Right lobe of liver (tissue), 6 donors: ENCODE data around the gene ARSA. TPM values are rescaled to one million over a fixed set of nuclear protein-coding genes. Genes with fewer than 3 reads are reported as not detected.

Experiments
- ATAC-seq, 4 donors: fragments of 200-7000 bp; cut with Tn5 transposase; one replicate each; pipeline ENCODE4 v1.9.1; 2020; ENCODE audit warnings: mild to moderate bottlenecking in 4 of 4, moderate library complexity in 4 of 4
- DNase-seq, 3 donors: peaks; one replicate each; pipeline ENCODE4 v3.0.0-alpha.2; 2020
- H3K27ac ChIP-seq, 3 donors: fragments of 200-600 bp; one replicate each; pipeline ENCODE4 v1.8.0; 2022
- H3K27me3 ChIP-seq, 2 donors: fragments of 200-600 bp; one replicate each; pipeline ENCODE4 v1.8.0; 2022
- H3K36me3 ChIP-seq, 4 donors: fragments of 200-600 bp; sonication (generic) in 1 of 4; one replicate each; pipeline versions ENCODE4 v1.5.1 to v1.8.0; 2017 to 2022; ENCODE audit warnings: control low read depth in 1 of 4
- H3K4me1 ChIP-seq, 4 donors: fragments of 200-600 bp; sonication (generic) in 1 of 4; one replicate each; pipeline versions ENCODE4 v1.5.1 to v1.8.0; 2017 to 2022; ENCODE audit warnings: control low read depth in 1 of 4
- H3K4me3 ChIP-seq, 3 donors: fragments of 200-600 bp; one replicate each; pipeline ENCODE4 v1.8.0; 2022
- H3K9me3 ChIP-seq, 4 donors: fragments of 200-600 bp; sonication (generic) in 1 of 4; one replicate each; pipeline versions ENCODE4 v1.5.1 to v1.8.0; 2017 to 2022; ENCODE audit warnings: control low read depth in 1 of 4
- POLR2A ChIP-seq: fragments of 450-650 bp; IDR thresholded peaks from one replicate; pipeline ENCODE4 v1.6.1; 2017; ENCODE audit warnings: antibody characterized with exemption, mild to moderate bottlenecking
- WGBS: methylation state at CpG from one replicate; pipeline ENCODE4 v1.1.6; 2018; ENCODE audit warnings: low coverage, low lambda C conversion rate; ENCODE audit not compliant: insufficient coverage; ENCODE audit errors: missing lambda C conversion rate; 5-methylcytosine and 5-hydroxymethylcytosine counted together
- intact Hi-C, 2 donors: fragments of 100-400 bp; cut with DNase I; formaldehyde crosslinking; loops; one replicate each; pipeline versions ENCODE4 v1.11.2 to v1.14.1; 2022
- small RNA-seq, 2 experiments: library from RNA; depleted of rRNA; stranded (forward); fragments of <200 nt; gene quantifications; one replicate each; pipeline ENCODE3, GENCODE V24; 2016
- total RNA-seq, 6 experiments: library from RNA; depleted of rRNA in 2 of 6; stranded (reverse); fragments of >200 nt in 2 of 6; fragmentation: NEBNext Ultra II Directional in 3 of 6; extraction: Animal tissue kit (Norgen Biotek cat#: 25700) in 3 of 6; gene quantifications; one replicate each; pipeline versions ENCODE4 v1.1.0 to v1.2.4, GENCODE V29; 2016 to 2023
- TF ChIP-seq, protein P1 (sequence below), 4 donors: fragments of 200-600 bp in 3 of 4; fragments of 450-650 bp in 1 of 4; IDR thresholded peaks; one replicate each; pipeline versions ENCODE4 v1.5.1 to v1.8.0; 2016 to 2022; ENCODE audit warnings: antibody characterized with exemption in 4 of 4, mild to moderate bottlenecking in 2 of 4
- donor health status: DM: no; HTN: yes; CAD: no.
- donor health status: DM: no; HTN: no; CAD: no.
- donor health status: DM: no; HTN: no; CAD: no.
- donor health status: DM: no; HTN: yes; CAD: no.
- donor health status: DM: no; HTN: yes; CAD: no.

The ARSA gene
- total RNA-seq, 6 experiments from 2014 or later: 20.8 to 47.3 (median 38.6) TPM

DNA sequence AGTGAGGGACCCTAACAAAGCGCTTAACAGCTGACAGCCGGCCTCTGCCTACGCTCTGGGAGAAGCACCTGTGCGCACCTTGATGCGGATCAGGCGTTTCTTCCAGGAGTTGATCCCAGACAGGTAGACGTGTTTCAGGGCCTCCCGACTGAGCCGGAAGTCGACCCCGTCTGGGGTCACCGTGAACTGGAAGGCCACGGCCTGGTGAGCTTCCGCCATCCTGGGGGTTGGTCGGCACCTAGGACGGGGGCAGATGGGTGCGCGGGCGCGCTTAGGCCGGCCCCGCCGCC lies 50.3 kb downstream of the ARSA start:
- TF ChIP-seq POLR2A: no peak
- DNase-seq (no peak), ATAC-seq (no peak)
- Histone ChIP-seq H3K9me3 (no peaks in the 10 kb centered on the region), H3K27ac (no peak overlapping the region), H3K27me3 (no peaks in the 10 kb centered on the region), H3K4me1 (peaks cover 0 to 4% (median 0%) of the 10 kb centered on the region in 4 donors), H3K4me3 (no peak overlapping the region), H3K36me3 (peaks cover 0 to 4% (median 0%) of the 10 kb centered on the region in 4 donors)
- WGBS: 83% methylated on average over 3 of the region's 23 CpGs
- intact Hi-C loops: no loop called here

GRCh38 chr22:50576806-50577696 lies 50.9 kb downstream of the ARSA start:
- DNase-seq (no peak), ATAC-seq (no peak)
- Histone ChIP-seq H3K9me3 (no peaks in the 10 kb centered on the region), H3K27me3 (no peaks in the 10 kb centered on the region), H3K36me3 (peaks cover 0 to 4% (median 0%) of the 10 kb centered on the region in 4 donors), H3K27ac (no peak overlapping the region), H3K4me1 (peaks cover 0 to 4% (median 0%) of the 10 kb centered on the region in 4 donors), H3K4me3 (no peak overlapping the region)
- intact Hi-C loops: no loop called here
- 84% methylated on average over 6 of the region's 18 CpGs for WGBS
- TF ChIP-seq, protein P1, sequence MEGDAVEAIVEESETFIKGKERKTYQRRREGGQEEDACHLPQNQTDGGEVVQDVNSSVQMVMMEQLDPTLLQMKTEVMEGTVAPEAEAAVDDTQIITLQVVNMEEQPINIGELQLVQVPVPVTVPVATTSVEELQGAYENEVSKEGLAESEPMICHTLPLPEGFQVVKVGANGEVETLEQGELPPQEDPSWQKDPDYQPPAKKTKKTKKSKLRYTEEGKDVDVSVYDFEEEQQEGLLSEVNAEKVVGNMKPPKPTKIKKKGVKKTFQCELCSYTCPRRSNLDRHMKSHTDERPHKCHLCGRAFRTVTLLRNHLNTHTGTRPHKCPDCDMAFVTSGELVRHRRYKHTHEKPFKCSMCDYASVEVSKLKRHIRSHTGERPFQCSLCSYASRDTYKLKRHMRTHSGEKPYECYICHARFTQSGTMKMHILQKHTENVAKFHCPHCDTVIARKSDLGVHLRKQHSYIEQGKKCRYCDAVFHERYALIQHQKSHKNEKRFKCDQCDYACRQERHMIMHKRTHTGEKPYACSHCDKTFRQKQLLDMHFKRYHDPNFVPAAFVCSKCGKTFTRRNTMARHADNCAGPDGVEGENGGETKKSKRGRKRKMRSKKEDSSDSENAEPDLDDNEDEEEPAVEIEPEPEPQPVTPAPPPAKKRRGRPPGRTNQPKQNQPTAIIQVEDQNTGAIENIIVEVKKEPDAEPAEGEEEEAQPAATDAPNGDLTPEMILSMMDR (IDR thresholded peaks at IDR 0.05): no peak
- no peak for TF ChIP-seq POLR2A

DNA sequence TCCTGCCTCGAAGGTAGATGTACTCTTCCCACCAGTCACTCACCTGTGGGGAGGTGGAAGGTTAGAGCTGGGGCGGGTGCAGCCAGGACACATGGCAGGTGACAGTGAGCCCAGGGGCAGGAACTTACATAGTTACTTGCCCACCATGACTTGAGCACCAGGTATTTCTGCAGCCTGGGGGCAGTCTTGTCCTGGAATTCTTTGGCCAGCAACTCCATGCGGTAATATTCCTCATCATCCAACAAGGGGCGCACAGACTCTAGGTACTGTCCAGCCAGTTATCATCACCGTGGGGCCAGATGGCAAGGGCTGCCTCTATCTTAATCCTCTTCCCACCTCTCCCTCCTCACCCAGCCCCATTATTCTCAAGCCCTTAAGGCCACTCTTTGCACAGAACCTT lies 51.9 kb downstream of the ARSA start:
- H3K27ac ChIP-seq: no peak overlapping the region
- 54% methylated on average over 3 of the region's 5 CpGs for WGBS
- DNase-seq (no peak), ATAC-seq (peak in 3 of 4 donors; percentile 5 to 54 (median 45))
- TF ChIP-seq, protein P1 (IDR thresholded peaks at IDR 0.05): peak in 2 of 4 donors; percentile 34 to 35
- no peak for TF ChIP-seq POLR2A
- no peaks in the 10 kb centered on the region for H3K9me3 ChIP-seq
- H3K36me3 ChIP-seq: peaks cover 0 to 9% (median 2%) of the 10 kb centered on the region in 4 donors
- H3K4me1 ChIP-seq: peaks cover 0 to under 1% (median 0%) of the 10 kb centered on the region in 4 donors
- intact Hi-C loops: no loop called here
- H3K4me3 ChIP-seq: no peak overlapping the region
- H3K27me3 ChIP-seq: no peaks in the 10 kb centered on the region

DNA sequence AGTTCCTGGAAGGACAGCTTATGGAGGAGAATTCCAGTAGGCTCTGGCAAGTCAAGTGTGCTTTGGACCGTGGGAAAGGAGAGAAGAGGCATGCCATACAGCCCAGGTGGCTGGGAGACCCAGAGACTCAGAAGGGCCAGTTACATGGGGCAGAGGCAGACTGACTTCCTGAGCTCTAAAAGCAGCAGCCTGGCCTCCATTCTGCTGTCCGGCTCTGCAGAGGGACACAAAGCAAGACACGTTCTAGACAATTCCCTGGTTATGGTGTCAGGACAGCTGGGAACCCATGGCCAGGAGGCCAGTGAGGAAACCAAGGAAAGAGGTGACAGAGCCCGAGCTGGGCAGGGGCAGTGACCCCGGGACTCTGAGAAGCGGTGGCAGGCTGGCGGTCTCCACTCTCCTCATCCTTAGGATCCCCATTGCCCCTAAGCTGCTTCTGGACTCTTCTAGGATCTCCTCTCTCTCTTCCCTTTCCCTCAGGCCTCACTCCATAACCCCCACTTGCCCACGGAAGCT lies 52.5 kb downstream of the ARSA start:
- peaks cover 0 to 5% (median 1%) of the 10 kb centered on the region in 4 donors for H3K4me1 ChIP-seq
- H3K36me3 ChIP-seq: peaks cover 0 to 11% (median 2%) of the 10 kb centered on the region in 4 donors
- no peak for DNase-seq
- no peak overlapping the region for H3K27ac ChIP-seq
- no peaks in the 10 kb centered on the region for H3K27me3 ChIP-seq
- no peaks in the 10 kb centered on the region for H3K9me3 ChIP-seq
- no peak overlapping the region for H3K4me3 ChIP-seq
- TF ChIP-seq, protein P1 (IDR thresholded peaks at IDR 0.05): no peak
- no peak for TF ChIP-seq POLR2A
- 100% methylated on average over 1 of the region's 8 CpGs for WGBS
- intact Hi-C loops: no loop called here
- ATAC-seq: no peak

Small RNA genes lying within 50 kb of the gene (small RNA-seq; reads per million reads assigned to genes)
- gene RF00019: 0 reads per million in 2 experiments

Other genes starting within 250 kb of the ARSA start
- gene SBF1, start 153.1 kb downstream of the ARSA start, total RNA-seq: 10 to 100 TPM; 18.3 to 28.9 (median 22.8) TPM
- gene ADM2, start 146.6 kb downstream of the ARSA start, total RNA-seq: 10 to 100 TPM in 1 of 6 experiments, 1 to 10 TPM in 5; 1.0 to 19.2 (median 2.2) TPM
- not detected for gene MIOX, start 141.3 kb downstream of the ARSA start, total RNA-seq
- 10 to 100 TPM; 33.2 to 47.6 (median 41.7) TPM for gene LMF2, start 120.5 kb downstream of the ARSA start, total RNA-seq
- 10 to 100 TPM; 11.4 to 17.3 (median 13.9) TPM for gene NCAPH2, start 119.9 kb downstream of the ARSA start, total RNA-seq
- gene SCO2, start 102.6 kb downstream of the ARSA start, total RNA-seq: 1 to 10 TPM in 3 of 6 experiments, under 1 TPM in 1, not detected in 2; 0.80 to 4.2 (median 2.5) TPM
- 100 to 1,000 TPM in 3 of 6 experiments, 10 to 100 TPM in 3; 30.6 to 223 (median 88.2) TPM for gene TYMP, start 98.1 kb downstream of the ARSA start, total RNA-seq
- 1 to 10 TPM in 2 of 6 experiments, under 1 TPM in 2, not detected in 2; 0.07 to 1.4 (median 0.62) TPM for gene KLHDC7B, start 82.3 kb downstream of the ARSA start, total RNA-seq
- 1 to 10 TPM in 2 of 6 experiments, not detected in 4; 3.3 to 4.7 TPM for gene SYCE3, start 65.2 kb downstream of the ARSA start, total RNA-seq
- gene CPT1B, start 49.7 kb downstream of the ARSA start, total RNA-seq: 10 to 100 TPM in 5 of 6 experiments, 1 to 10 TPM in 1; 3.8 to 30.7 (median 13.0) TPM
- 10 to 100 TPM; 10.9 to 43.4 (median 26.7) TPM for gene CHKB, start 45.3 kb downstream of the ARSA start, total RNA-seq
- gene MAPK8IP2, start 27.4 kb downstream of the ARSA start, total RNA-seq: 1 to 10 TPM in 1 of 6 experiments, under 1 TPM in 5; 0.15 to 1.7 (median 0.45) TPM
- gene SHANK3, start 44.7 kb upstream of the ARSA start, total RNA-seq: 10 to 100 TPM in 5 of 6 experiments, 1 to 10 TPM in 1; 9.7 to 16.0 (median 14.8) TPM
- gene ACR, start 110.1 kb upstream of the ARSA start, total RNA-seq: under 1 TPM in 5 of 6 experiments, not detected in 1; 0.34 to 0.84 (median 0.55) TPM
- 10 to 100 TPM in 3 of 6 experiments, 1 to 10 TPM in 3; 3.0 to 14.2 (median 9.5) TPM for gene RABL2B, start 155.5 kb upstream of the ARSA start, total RNA-seq